Psoas muscle (tissue), 8 donors: ENCODE measurements around the gene ETV6. TPM values are rescaled to one million over a fixed set of nuclear protein-coding genes. Genes with fewer than 3 reads are reported as not detected.
A peak's percentile ranks its signal among the peaks of the same experiment; 100 is the strongest.

Experiments used
- ATAC-seq, 4 donors: fragments of 200-7000 bp; cut with Tn5 transposase; one replicate each; pipeline ENCODE4 v1.9.1; 2020; ENCODE audit warnings: moderate library complexity in 3 of 4, mild to moderate bottlenecking in 2 of 4
- DNase-seq, 2 donors: peaks; one replicate each; pipeline ENCODE4 v3.0.0-alpha.2; 2020
- H3K27ac ChIP-seq: fragments of 200-600 bp; one replicate; pipeline ENCODE4 v1.8.0; 2022
- H3K27me3 ChIP-seq, 3 donors: fragments of 200-600 bp in 1 of 3; one replicate each; pipeline versions ENCODE4 v1.6.1 to v1.8.0; 2013 to 2022; ENCODE audit warnings: low read length in 2 of 3, mild to moderate bottlenecking in 2 of 3, moderate library complexity in 1 of 3; ENCODE audit not compliant: insufficient read depth in 3 of 3
- H3K36me3 ChIP-seq, 2 donors: fragments of 200-600 bp in 1 of 2; one replicate each; pipeline versions ENCODE4 v1.6.1 to v1.8.0; 2013 to 2022; ENCODE audit warnings: low read depth in 1 of 2, mild to moderate bottlenecking in 1 of 2, moderate library complexity in 1 of 2; ENCODE audit not compliant: insufficient read depth in 1 of 2
- H3K4me1 ChIP-seq: fragments of 200-600 bp; one replicate; pipeline ENCODE4 v1.8.0; 2022
- H3K4me3 ChIP-seq: fragments of 200-600 bp; one replicate; pipeline ENCODE4 v1.8.0; 2022; ENCODE audit warnings: mild to moderate bottlenecking
- H3K9me3 ChIP-seq: fragments of 200-600 bp; one replicate; pipeline ENCODE4 v1.8.0; 2022
- CTCF ChIP-seq: fragments of 200-600 bp; IDR thresholded peaks from one replicate; pipeline ENCODE4 v1.8.0; 2022; ENCODE audit warnings: antibody characterized with exemption
- WGBS, 3 donors: extraction: QIAGEN DNeasy Blood & Tissue Kit; methylation state at CpG; one replicate each; pipeline versions ENCODE4 v1.1.6 to v1.1.7; 2013; 5-methylcytosine and 5-hydroxymethylcytosine counted together
- intact Hi-C, 2 donors: fragments of 100-400 bp; cut with DNase I; formaldehyde crosslinking; loops; one replicate each; pipeline versions ENCODE4 v1.11.0 to v1.14.2; 2022
- polyA plus RNA-seq, 3 donors: library from polyadenylated mRNA; stranded (reverse); fragments of 200-250 nt; gene quantifications; one replicate each; pipeline ENCODE4 v1.2.3, GENCODE V29; 2013
- total RNA-seq, 4 donors: library from RNA; stranded (reverse); fragmentation: NEBNext Ultra II Directional in 2 of 4; extraction: Animal tissue kit (Norgen Biotek cat#: 25700) in 2 of 4; gene quantifications; one replicate each; pipeline versions ENCODE4 v1.2.1 to v1.2.4, GENCODE V29; 2021 to 2023
- donor health status: healthy with polysubstance abuse.
- donor health status: DM: no; HTN: no; CAD: no; lungs with moderate emphysema.
- donor health status: Bipolar disorder and iron deficiency.
- donor health status: healthy.
- donor health status: DM: yes; HTN: yes; CAD: no.
- donor health status: DM: no; HTN: no; CAD: no.
- donor health status: DM: no; HTN: no; CAD: no.
- donor health status: DM: yes; HTN: yes; CAD: no.

ETV6 gene
- total and polyA plus RNA-seq, 7 donors: 2.8 to 22.9 (median 4.9) TPM

GRCh38 chr12:11812241-11812585 is 162.7 kb downstream of the ETV6 start:
- H3K36me3 ChIP-seq: no peaks in the 10 kb centered on the region
- TF ChIP-seq CTCF: no peak
- H3K4me3 ChIP-seq: peak overlapping the region; percentile 44
- H3K9me3 ChIP-seq: no peaks in the 10 kb centered on the region
- peak overlapping the region; percentile 36 for H3K27ac ChIP-seq
- peaks cover 28% of the 10 kb centered on the region for H3K4me1 ChIP-seq
- ATAC-seq (peak in 1 of 4 donors; percentile 13), DNase-seq (no peak)
- intact Hi-C loops: no loop called here
- 52 to 64% (median 61%) methylated on average over 2 of the region's 2 CpGs for WGBS, 3 donors
- no peaks in the 10 kb centered on the region for H3K27me3 ChIP-seq

- intact Hi-C loops: no loop called here
- peak overlapping the region; percentile 44 for H3K4me3 ChIP-seq
- TF ChIP-seq CTCF: no peak
- ATAC-seq: peak; percentile 34 to 52 (median 46)
- no peaks in the 10 kb centered on the region for H3K9me3 ChIP-seq
- no peaks in the 10 kb centered on the region for H3K27me3 ChIP-seq
- no peaks in the 10 kb centered on the region for H3K36me3 ChIP-seq
- DNase-seq: peak in 1 of 2 donors; percentile 34
- H3K27ac ChIP-seq: peak overlapping the region; percentile 36
- H3K4me1 ChIP-seq: peaks cover 28% of the 10 kb centered on the region
- 37 to 52% (median 39%) methylated on average over 18 of the region's 18 CpGs for WGBS, 3 donors
Measured at GRCh38 chr12:11812586-11813437, 163.3 kb downstream of the ETV6 start.

GRCh38 chr12:11813438-11813813 is 164.0 kb downstream of the ETV6 start:
- H3K36me3 ChIP-seq: no peaks in the 10 kb centered on the region
- H3K9me3 ChIP-seq: no peaks in the 10 kb centered on the region
- DNase-seq (no peak), ATAC-seq (peak in 1 of 4 donors; percentile 21)
- intact Hi-C loops: no loop called here
- 45 to 56% (median 48%) methylated on average over 3 of the region's 3 CpGs for WGBS, 3 donors
- H3K4me3 ChIP-seq: peak overlapping the region; percentile 44
- H3K4me1 ChIP-seq: peaks cover 28% of the 10 kb centered on the region
- peak overlapping the region; percentile 36 for H3K27ac ChIP-seq
- TF ChIP-seq CTCF: no peak
- H3K27me3 ChIP-seq: no peaks in the 10 kb centered on the region

- no peaks in the 10 kb centered on the region for H3K27me3 ChIP-seq
- H3K27ac ChIP-seq: no peak overlapping the region
- no peaks in the 10 kb centered on the region for H3K36me3 ChIP-seq
- intact Hi-C loops: no loop called here
- ATAC-seq (no peak), DNase-seq (no peak)
- H3K4me3 ChIP-seq: no peak overlapping the region
- WGBS, 3 donors: 58 to 63% (median 60%) methylated on average over 3 of the region's 3 CpGs
- no peak for TF ChIP-seq CTCF
- H3K4me1 ChIP-seq: peaks cover 28% of the 10 kb centered on the region
- no peaks in the 10 kb centered on the region for H3K9me3 ChIP-seq
Measured at GRCh38 chr12:11814374-11814773, 164.9 kb downstream of the ETV6 start.
